LNCAP (cell line): Measurements from ENCODE around the gene LAMP1.

Source experiments
- CTCF ChIP-seq: fragments of 450-650 bp; IDR thresholded peaks from 2 replicates; pipeline ENCODE4 v1.5.1; 2017; ENCODE audit warnings: mild to moderate bottlenecking

The LAMP1 gene

GRCh38 chr13:113337976-113338375 is 40.9 kb downstream of the LAMP1 start:
- no peak for TF ChIP-seq CTCF

GRCh38 chr13:113338451-113338850 is 41.4 kb downstream of the LAMP1 start:
- TF ChIP-seq CTCF = no peak

- TF ChIP-seq CTCF = no peak
Measured at GRCh38 chr13:113342820-113343691, 46.0 kb downstream of the LAMP1 start.

GRCh38 chr13:113343692-113343968 is 46.6 kb downstream of the LAMP1 start:
- TF ChIP-seq CTCF = no peak

- no peak for TF ChIP-seq CTCF
Measured at GRCh38 chr13:113345486-113345885, 48.4 kb downstream of the LAMP1 start.

- TF ChIP-seq CTCF = no peak
Measured at GRCh38 chr13:113348591-113348990, 51.6 kb downstream of the LAMP1 start.

- no peak for TF ChIP-seq CTCF
Measured at GRCh38 chr13:113349050-113349449, 52.0 kb downstream of the LAMP1 start.

GRCh38 chr13:113349491-113349890 is 52.5 kb downstream of the LAMP1 start:
- TF ChIP-seq CTCF = no peak
